GM10266 (cell line): Measurements from ENCODE around the gene SLC45A2.

Source experiments
- DNase-seq: peaks from one replicate; pipeline ENCODE4 v3.0.0; 2012; ENCODE audit errors: extremely low spot score
- TF ChIP-seq, protein P1 (sequence below): IDR thresholded peaks from 2 replicates; pipeline ENCODE4 v1.5.1; 2012; ENCODE audit warnings: mild to moderate bottlenecking, low read depth; ENCODE audit not compliant: control insufficient read depth, insufficient read depth; ENCODE audit errors: missing control alignments

Gene SLC45A2

DNA sequence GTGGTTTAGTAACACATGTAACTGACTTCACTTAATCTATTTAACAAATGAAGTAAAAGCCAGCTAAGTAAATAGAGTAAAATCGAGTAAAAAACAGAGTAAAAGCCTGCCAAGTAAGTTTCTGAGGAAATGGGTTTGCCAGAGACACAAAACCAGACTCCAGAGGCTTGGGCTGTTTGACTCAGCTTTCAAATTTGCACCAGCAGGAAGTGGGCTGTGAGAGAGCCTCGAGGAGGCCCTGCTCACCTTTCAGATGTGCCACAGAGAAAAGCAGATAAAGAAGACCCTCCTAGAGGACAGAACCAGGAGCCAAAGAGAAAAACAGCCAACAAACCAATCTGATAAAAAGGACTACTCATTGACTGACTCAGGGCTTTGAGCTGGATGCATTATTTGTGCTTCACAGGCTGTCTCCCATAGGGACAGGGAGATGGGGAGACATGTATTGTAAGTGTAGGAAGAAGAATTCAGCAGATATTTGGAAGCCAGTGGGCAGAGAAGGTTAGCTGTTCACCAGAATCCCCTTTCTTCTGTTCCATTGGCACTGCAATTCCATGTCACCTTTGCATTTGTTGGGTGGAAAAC, 37.7 kb upstream of the SLC45A2 start:
- TF ChIP-seq, protein P1, sequence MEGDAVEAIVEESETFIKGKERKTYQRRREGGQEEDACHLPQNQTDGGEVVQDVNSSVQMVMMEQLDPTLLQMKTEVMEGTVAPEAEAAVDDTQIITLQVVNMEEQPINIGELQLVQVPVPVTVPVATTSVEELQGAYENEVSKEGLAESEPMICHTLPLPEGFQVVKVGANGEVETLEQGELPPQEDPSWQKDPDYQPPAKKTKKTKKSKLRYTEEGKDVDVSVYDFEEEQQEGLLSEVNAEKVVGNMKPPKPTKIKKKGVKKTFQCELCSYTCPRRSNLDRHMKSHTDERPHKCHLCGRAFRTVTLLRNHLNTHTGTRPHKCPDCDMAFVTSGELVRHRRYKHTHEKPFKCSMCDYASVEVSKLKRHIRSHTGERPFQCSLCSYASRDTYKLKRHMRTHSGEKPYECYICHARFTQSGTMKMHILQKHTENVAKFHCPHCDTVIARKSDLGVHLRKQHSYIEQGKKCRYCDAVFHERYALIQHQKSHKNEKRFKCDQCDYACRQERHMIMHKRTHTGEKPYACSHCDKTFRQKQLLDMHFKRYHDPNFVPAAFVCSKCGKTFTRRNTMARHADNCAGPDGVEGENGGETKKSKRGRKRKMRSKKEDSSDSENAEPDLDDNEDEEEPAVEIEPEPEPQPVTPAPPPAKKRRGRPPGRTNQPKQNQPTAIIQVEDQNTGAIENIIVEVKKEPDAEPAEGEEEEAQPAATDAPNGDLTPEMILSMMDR, result no peak
- DNase-seq, result no peak

DNA sequence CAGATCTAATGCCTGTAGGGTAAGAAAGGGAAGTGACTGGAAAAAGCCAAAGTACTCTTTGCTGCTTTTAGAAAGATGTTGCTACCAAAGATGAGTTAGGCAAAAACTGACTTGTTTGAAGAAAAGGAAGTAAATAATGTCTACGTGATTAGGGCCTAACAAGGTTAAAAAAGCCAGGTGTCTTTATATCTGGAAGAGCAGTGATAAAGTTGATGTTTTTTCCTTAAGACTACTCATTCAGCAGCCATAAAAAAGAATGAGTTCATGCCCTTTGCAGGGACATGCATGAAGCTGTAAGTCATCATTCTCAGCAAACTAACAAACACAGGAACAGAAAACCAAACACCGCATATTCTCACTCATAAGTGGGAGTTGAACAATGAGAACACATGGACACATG, 36.8 kb upstream of the SLC45A2 start:
- TF ChIP-seq, protein P1, result no peak
- no peak for DNase-seq

DNA sequence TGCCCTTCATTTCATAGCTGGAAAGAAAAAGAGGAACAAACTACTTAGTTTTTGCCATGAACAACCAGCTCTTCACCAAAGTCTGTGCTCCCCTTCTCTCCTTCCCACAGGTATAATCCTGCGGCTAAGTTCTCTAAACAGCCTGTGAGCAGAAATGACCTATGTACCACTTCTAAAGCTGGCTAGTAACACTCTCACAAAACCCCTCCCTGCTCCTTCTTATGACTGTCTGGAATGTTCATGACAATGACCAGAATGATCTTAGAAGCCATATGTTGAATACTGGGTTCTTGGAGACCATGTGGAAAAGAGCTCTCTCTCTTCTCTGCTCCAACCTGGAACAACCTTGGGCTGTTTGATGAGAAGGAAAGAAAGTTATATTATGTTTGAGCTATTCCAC, 36.2 kb upstream of the SLC45A2 start:
- no peak for DNase-seq
- TF ChIP-seq, protein P1, result no peak

DNA sequence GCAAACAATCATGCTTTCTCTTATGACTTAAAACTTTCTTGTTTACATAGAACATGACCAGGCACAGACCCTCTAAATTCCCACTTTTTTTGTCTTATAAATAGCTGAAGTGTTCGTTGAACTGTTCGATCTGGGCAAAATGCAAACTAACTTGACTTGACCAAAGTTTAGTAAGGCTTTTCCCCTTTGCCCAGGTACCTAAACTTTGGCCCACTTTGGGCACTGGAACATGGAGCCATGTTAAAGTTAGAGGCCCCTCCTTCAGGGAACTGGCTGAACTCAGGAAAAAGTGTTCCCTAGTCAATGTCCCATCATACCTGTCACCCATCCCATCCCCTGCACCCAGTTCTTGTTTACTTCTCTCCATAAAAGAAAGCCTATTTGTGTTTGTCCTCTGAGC, 32.8 kb upstream of the SLC45A2 start:
- TF ChIP-seq, protein P1, result no peak
- no peak for DNase-seq

DNA sequence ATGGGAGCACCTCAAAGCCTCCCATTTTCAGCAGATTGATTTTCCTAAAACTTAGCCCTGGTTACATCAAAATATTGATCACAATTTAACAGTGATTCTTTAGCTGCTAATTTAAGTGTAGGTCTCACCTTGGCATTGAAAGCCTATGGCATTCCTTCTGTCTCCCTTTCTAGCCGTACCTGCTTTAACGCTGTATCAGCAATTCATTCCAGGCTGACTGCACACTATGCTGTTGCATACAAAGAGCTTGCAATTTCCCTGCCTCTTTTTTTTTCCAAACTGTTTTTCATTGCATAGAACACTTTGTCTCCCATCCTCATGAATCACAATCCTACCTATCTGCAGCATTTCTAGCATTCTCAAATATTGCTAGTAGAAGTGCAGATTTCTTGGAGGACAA, 32.3 kb upstream of the SLC45A2 start:
- TF ChIP-seq, protein P1, result no peak
- no peak for DNase-seq

DNA sequence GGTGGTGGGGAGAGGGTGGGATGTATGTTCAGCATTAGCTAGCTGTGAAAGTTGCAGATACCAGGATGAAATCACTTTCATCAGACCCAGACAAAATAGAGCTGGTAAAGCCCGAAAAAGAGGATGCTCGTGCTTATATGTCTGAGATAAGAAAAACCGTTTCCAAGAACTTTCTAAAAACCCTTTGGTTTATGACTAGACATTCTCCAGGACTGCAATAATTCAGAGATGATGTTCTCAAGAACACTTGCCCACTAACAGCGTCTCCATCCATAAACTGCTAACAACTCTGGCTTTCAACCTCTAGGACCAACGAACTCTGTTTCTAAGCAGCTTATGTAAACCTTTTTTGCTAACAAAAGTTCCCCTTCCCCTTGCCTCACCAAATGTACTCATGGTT, 31.7 kb upstream of the SLC45A2 start:
- TF ChIP-seq, protein P1, result no peak
- DNase-seq, result no peak

DNA sequence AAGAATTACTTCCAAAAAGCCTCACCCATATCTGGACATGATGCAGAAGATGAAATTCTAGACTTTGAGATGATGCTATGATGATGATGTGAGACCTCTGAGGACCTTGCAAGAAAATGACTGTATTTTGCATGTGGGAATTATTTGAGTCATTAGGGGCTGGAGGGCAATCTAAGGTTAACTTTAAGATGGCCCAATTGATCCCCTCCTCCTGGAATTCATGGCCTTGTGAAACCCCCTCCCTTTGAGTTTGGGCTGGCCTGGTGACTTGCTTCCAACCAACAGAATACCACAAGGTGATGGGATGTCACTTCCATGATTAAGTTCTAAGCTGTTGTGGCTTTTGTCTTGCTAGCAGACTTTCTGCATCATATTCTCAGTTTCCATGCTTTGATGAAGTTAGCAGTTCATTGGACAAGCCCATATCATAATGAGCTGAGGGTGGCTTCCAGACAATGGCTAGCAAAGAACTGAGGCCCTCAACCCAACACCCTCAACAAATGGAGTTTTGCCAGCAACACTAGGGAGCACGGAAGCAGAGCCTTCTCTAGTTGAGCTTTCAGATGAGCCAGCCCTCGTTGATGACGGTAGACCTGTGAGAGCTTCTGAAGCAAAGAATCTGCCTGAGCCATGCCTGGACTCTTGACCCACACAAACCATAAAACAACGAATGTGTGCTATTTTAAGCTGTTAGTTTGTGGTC, 30.8 kb upstream of the SLC45A2 start:
- no peak for DNase-seq
- TF ChIP-seq, protein P1, result no peak
